ENCODE measurements around the gene ARHGEF11.

- no peak for TF ChIP-seq L3MBTL2 (conservative IDR thresholded peaks at IDR 0.05)
- no peak for TF ChIP-seq ELF4 (IDR thresholded peaks at IDR 0.05)
- TF ChIP-seq ZNF384 (IDR thresholded peaks at IDR 0.05), result no peak
- no peak for TF ChIP-seq SUZ12 (IDR thresholded peaks at IDR 0.05)
- no peak for TF ChIP-seq SP1 (IDR thresholded peaks at IDR 0.05)
- no peak for TF ChIP-seq HDGF (IDR thresholded peaks at IDR 0.05; ENCODE audit: borderline replicate concordance)
- TF ChIP-seq BHLHE40 (IDR thresholded peaks at IDR 0.05; ENCODE audit: borderline replicate concordance), result no peak
- TF ChIP-seq ARNT (IDR thresholded peaks at IDR 0.05), result no peak
- TF ChIP-seq PKNOX1 (IDR thresholded peaks at IDR 0.05), result no peak
- TF ChIP-seq NFRKB (IDR thresholded peaks at IDR 0.05), result no peak
Measured at GRCh38 chr1:157021688-157022087, 23.9 kb downstream of the ARHGEF11 start.
